HG03139 (cell line): Measurements from ENCODE around the gene ABL2.
"Not testable (repeated sequence)": the region's sequence is repeated elsewhere in the genome, so short reads cannot be mapped to it uniquely, and the experiment has no call there.

Experiments used
- ATAC-seq: cut with Tn5 transposase; IDR thresholded peaks from one replicate; pipeline ENCODE4 v1.9.1; 2021; ENCODE audit not compliant: unreplicated experiment

Gene ABL2

DNA sequence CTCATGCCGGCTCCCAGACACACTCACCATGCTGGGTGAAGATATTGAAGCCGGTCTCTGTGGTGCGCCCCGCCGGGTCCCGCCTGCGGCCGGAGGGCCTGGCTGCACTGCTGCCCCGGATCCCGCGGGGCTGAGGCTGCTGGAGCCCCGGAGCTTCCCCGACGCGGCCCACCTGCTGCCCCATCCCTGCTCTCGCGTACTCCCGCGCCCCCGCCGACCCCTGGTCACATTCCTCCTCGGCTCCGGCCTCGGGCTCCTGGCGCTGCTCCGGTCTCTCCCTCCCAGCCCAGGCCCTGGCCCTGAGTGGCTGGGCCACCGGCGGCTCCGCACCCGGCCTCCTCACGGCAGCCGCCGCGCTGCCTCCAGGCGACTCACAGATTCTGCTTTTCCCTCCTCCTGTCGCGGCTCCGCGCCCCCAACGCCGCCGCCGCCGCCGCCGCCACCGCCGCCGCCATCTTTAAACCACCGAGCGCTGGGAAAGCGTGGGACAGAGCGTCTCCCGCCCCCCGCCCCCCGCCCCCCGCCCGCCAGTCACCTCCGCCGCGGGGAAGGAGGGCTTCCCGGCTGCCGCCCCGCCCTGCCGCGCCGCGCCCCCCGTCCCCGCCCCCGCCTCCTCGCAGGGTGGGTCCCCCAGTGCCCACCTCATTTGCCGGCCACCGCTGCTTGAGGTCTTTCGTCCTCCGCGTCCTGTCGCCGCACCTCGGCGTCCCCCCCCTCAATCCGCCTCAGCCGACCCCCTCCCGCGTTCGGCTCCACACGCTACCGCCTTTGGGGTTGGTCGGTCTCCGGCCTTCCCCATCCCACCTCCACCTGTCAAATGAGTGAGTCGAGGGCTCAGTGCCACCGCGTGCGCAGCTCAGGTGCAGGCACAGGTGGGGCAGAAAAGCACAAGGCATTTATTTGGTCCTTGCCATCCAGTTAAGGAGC is at the start of gene ABL2:
ABL2 (minus strand) TSS at position 464 of the 927 bp plus-strand sequence; CDS start at position 184, 280 bp downstream.
- ATAC-seq = peak; percentile 48

DNA sequence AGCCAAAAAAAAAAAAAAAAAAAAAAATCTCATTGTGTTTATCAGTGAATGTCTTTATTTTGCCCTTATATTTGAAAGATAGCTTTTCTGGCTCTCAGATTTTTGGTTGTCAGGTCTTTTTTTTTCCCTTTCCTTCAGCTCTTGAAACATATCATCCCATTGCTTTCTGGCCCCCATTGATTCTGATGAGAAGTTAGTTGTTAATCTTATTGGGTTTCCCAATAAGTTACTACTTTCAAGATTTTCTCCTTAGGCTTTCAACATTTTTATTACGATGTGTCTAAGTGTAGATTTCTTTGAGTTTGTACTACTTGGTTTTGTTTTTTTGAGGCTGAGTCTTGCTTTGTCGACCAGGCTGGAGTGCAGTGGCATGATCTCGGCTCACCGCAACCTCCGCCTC is 49.4 kb upstream of the ABL2 start:
- no peak for ATAC-seq

DNA sequence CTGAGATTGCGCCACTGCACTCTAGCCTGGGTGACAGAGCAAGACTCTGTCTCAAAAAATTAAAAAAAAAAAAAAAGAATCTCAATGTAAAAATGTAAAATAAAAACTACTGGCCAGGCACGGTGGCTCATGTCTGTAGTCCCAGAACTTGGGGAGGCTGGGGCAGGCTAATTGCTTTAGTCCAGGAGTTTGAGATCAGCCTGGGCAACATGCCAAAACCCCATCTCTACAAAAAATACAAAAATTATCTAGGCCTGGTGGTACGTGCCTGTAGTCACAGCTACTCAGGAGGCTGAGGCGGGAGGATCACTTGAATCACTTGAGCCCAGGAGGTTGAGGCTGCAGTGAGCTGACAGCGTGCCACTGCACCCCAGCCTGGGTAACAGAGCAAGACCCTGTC is 44.9 kb upstream of the ABL2 start:
- not testable (repeated sequence) for ATAC-seq

DNA sequence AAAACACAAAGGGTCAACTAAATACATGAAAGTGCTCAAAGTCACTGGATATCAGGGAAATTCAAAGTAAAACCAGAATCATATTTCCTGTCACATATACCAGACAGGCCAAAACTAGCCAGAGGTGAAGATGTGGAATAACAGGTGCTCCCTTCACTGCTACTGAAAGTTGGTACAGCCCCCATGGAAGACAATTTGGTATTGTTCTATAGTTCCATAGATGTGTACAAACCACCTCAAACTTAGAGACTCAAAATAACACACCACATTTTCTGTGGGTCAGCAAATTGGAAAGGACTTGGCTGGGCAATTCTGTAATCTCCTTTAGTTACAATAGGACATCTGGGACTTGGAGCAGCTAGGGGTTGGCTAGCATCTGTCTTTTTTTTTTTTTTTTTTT is 39.6 kb upstream of the ABL2 start:
- no peak for ATAC-seq

DNA sequence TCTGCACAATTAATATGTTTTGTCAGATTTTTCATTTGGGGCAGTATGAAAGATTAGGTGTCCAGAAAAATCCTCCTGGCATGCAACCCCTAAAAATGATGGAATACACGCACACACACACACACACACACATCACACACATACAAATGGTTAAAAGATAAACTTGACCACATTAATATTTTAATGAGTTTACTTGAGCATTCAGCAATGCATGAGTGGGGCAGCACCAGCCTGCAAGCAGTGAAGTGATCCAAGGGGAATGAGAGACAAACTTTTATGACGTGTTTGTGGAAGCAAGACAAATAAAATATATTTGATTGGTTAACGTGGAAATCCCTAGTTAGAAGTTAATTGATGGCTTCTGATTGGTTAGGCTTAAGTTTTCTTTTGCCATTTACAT is 35.0 kb upstream of the ABL2 start:
- no peak for ATAC-seq

DNA sequence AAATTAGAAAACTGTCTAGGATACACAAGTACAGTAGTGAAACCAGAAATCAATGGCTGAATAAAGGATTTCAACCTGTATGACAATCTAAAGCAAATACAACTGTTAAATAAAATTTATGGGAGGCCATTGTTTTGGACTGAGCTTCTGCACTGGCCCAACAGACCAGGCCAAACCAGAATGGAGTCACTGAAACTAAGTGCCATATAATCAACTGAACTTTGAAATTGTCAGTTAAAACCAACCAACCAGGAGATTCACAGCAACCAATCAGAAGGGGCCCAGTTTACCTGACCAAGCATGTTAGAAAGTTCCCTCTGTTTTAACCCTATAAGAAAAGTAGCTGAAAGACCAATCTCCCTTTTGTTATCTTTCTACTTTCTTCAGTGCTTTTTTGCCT is 33.6 kb upstream of the ABL2 start:
- no peak for ATAC-seq

DNA sequence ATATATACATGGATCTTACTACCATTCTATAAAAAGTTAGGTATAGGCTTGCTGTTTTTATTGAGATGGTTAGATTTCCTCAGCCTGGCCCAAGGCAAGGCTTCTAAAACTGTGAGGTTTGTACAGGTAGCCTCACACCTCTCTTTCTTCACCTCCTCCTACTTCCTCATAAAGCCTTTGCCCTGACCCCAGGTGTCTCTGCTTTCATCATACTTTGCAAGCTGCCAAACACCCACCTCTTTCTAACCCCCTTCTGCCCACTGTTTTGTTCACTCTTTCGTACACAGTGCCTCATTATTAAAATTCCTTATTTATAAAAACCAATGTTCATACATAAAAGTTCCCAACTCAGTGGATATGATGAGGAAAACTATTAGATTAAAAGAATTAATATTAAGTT is 32.7 kb upstream of the ABL2 start:
- no peak for ATAC-seq

DNA sequence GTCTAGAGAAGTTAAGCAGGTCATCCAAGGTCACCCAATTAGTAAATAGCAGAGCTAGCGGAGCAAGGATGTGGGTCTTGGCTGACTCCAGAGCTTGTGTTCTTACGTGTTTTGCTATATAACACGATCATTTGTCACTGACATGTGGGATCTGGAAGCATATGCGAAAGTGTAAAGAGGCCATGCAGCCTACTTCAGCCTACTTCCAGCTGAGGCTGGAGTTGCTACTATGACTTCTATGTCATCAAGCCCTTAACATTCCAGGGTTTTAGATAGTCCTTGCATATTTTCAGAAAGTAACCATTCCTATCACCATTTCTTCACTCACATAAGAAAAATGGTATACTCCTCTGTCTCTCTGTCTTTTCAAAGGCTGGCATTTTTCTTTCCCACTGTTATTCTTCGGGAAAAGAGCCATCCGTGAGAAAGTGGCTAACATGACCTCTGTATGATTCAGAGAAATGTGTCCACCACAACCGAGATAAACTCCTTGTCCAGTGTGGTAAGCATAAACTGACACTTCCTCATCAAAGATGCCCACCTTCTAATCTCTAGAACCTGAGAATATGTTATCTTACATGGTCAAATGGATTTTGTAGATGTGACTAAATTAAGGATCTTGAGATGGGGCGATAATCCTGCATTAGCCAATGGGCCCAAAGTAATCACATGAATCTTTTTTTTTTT is 24.0 kb upstream of the ABL2 start:
- no peak for ATAC-seq

DNA sequence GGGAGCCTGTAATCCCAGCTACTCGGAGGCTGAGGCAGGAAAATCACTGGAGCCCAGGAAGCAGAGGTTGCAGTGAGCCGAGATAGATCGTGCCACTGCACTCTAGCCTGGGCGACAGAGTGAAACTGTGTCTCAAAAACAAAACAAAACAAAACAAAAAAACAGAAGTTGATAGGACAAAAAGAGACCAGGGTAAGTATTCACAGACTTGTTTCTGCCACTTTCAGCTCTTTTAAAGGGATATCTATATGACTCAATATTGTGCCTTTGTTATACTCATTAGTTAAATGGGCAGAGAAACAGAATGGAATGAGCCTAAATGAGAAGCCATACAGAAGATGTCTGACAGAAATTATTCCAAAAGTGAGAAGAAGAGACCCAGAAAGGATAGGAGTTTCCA is 23.1 kb upstream of the ABL2 start:
- no peak for ATAC-seq

DNA sequence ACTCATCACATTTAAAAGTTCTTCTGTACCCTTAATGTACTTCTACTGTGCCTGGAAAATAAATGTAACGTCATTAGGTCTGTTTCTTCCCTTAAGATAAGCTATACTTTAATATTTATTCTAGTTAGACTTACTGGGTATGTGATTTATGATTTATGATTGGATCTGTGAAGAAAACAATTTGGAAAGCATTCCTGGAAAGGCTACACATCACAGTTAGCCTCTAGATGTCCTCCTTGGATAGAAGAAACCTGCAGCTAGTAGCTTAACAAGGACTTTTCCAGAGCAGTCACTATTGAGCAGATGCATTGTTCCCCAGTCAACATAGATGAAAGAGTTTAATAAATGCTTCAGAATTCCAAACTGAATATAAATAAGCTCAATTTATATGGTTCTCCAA is 22.2 kb upstream of the ABL2 start:
- no peak for ATAC-seq

DNA sequence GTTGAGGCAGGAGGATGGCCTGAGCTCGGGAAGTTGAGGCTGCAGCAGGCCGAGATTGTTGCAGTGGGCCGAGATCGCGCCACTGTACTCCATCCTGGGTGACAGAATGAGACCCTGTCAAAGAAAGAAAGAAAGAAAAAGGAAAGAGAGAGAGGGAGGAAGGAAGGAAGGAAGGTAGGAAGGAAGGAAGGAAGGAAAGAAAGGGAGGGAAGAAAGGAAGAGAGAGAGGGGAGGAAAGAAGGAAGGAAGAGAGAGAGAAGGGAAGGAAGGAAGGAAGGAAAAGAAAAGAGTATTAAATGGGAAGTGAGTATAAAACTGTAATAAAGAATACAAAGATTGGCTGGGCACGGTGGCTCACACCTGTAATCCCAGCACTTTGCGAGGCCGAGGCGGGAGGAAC is 18.4 kb upstream of the ABL2 start:
- ATAC-seq = no peak

DNA sequence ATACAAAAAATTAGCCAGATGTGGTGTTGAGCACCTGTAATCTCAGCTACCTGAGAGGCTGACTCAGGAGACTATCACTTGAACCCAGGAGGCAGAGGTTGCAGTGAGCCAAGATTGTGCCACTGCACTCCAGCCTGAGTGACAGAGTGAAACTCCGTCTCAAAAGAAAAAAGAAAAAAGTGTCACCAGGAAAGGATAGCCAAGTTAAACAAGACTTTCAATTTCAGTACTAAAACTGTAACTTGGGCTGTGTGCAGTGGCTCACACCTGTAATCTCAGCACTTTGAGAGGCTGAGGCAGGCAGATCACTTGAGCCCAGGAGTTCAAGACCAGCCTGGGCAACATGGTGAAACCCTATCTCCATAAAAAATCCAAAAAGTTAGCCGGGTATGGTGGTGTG is 15.9 kb upstream of the ABL2 start:
- not testable (repeated sequence) for ATAC-seq

DNA sequence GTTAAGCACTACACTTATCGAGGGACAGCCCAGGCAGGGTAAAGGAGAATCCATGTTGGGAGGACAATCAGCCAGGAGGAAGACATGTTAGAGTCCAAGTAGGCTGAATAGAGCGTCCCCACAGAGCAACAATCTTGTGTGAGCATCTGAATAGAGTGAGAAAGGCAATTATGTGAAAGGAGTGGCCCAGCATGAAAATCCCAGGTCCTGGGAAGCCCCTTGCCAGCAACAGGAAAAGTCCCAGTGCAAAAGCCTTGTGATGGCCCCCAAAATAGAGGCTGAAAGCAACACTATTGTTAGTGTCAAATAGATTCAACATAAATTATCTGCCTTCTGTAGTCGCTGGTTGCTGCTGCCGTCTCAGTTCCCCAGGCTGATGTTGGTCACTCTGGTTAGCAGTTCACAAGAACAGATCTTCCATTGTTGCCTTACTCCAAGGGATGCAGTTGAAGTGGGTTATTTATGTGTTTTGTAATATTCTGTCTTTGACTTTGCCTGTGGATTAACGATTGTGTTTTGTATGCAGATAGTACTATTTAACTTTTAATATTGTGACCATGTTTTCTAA is 12.1 kb upstream of the ABL2 start:
- no peak for ATAC-seq

DNA sequence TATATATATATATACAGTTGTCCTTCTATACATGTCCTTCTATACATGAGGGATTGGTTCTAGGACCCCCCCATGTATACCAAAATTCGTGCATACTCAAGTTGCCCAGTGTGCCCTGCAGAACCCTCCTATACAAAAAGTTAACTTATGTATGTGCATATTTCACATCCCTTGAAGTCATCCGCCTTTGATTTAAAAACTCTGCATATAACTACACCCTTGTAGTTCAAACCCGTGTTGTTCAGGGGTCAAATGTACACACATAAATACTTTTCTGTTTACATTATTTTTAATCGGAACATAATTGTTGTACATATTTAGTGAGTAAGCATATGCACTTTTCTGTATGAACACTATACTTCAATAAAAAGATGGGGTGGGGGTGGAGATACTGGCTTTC is 7.7 kb upstream of the ABL2 start:
- no peak for ATAC-seq

DNA sequence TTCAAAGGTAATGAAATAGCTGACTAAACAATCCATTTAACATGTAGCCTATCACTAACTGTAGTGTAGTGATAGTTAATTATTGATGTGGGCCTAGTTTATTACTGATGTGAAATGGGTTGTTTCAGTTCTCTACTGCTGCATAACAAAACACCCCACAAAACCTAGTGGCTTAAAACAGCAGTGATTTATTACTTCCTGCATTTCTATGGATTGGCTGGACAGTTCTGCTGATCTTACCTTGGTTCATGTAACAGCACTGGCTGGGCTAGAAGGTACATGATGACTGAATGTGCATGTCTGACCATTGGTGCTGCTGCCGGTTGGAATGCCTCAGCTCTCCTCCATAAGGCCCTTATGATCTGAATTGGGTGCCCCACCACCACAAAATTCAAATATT is 5.4 kb upstream of the ABL2 start:
- ATAC-seq = no peak

DNA sequence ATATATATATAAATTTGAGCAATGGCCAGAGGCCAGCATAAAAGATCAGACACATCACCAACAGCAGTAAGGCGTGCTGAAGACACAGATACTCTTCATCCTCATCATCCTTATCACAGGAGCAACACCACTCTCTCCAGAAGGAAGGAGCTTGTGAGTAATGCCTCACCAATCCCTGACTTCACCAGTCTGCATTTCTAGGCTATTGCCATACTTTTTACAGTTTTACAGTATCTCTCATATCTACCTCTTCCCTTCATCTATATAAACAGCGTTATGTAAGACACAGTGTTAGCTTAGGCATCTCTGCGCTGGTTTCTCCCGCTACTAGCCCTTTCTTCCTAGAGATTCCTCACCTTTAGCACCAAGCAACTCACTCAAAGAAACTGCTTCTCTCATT is 2.4 kb upstream of the ABL2 start:
- no peak for ATAC-seq

DNA sequence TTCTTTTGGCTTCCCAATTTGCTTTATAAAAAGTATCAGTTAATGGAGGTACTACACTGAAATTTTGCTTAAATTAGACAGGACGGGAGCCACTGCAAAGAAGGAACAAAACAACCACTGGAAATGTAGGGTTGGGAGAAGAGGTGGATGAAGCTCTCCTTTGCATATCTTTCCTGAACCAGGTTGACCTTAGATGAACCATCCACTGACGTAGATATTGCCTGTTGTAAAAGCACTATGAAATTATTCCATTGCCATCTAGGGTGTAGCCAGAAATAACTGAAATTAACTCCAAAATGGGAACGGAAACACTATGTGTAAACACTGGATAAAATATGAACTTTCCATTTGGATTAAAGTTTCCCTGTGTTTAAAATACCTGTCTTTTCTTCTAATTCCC is 1.2 kb upstream of the ABL2 start:
- no peak for ATAC-seq

DNA sequence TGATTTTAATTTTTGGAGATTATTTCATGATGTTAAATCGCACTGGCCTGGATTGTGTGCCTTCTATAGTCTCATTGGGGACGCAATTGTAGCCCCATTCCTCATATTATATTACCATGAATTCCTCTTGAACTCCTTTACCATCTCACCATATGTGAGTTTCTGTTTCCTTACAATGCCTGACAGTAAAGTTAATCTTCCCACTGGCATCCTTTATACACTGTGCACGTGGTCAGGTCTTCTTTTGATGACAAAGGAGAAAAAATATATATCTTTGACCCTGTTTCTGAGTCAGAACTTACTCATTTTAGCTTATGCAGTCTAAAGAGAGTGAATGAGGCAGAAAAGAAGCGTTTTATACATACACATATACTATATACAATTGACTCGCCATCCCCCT is 774 bp upstream of the ABL2 start:
- no peak for ATAC-seq

DNA sequence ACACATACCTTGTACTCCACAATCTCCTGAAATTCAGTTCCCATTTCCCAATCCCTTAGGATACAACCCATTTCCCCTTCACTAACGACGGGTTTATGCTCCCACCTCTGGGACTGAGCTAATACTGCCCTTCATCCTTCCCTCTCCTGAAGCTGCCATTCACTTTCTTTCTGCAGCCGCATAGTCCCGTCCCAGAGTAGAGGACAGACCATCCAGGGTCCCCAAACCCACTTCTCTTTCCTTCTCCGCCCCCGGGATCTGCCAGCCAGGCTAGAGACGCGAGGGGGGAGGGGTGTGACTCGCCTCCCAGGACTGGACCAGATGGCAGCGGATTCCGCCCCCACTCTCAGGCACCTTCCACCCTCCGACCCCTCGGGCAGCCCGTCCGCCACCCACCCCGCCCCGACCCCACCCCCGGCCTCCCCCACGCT is 679 bp downstream of the ABL2 start:
- peak; percentile 31 for ATAC-seq

DNA sequence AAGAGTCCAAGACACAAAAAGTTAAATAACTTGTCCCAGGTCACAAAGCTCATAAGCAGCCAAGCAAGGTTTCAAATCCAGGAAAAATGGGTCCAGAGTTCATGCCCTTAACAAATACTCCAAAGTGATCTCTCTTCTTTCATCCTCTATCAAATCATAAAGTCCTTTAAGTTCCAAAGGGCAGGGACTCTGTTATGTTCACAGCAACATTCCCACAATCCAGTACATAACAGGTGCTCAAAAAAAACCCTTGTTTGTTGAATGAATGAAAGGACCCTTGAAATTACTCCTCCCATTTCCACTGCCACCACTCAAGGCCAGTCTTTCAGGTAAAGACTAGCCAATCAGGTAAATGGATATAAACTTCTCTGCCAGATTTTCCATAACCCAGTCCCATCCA is 2.7 kb downstream of the ABL2 start:
- ATAC-seq = no peak

DNA sequence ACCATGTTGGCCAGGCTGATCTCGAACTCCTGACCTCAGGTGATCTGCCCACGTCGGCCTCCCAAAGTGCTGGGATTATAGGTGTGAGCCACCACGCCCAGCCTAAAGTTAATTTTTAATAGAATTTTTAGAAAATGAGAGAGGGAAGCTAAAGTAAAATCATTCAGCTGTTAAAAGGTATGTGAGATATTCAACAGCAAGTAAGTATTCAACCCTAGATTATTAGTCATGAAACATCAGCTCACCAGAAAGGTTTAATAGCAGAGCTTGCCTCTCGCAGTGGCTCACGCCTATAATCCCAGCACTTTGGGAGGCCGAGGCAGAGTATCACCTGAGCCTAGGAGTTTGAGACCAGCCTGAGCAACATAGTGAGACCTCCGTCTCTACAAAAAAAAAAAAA is 5.0 kb downstream of the ABL2 start:
- ATAC-seq = not testable (repeated sequence)

DNA sequence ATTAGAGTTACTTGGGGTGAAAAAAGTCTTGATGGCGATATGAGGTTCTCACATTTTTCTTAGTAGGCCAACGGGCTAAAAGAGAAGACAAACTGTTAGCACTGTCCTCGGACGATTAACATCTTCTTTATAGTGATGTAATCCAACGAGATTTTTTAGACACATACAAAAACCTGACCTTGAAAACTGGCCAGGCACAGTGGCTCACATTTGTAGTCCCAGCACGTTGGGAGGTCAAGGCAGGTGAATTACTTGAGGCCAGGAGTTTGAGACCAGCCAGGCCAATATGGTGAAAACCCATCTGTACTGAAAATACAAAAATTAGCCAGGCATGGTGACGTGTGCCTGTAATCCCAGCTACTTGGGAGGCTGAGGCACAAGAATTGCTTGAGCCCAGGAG is 8.4 kb downstream of the ABL2 start:
- ATAC-seq = not testable (repeated sequence)
